Measurements from ENCODE around the gene RHBDD1.

Gene RHBDD1

GRCh38 chr2:227031379-227031778, 195.5 kb downstream of the RHBDD1 start:
- DNase-seq (ENCODE audit: low read depth in 2 of 2), result no peak

GRCh38 chr2:227033471-227034148, 197.8 kb downstream of the RHBDD1 start:
- no peak for DNase-seq (ENCODE audit: low read depth in 2 of 2)

- DNase-seq (ENCODE audit: low read depth in 2 of 2), result no peak
These were observed 200.0 kb downstream of the RHBDD1 start for GRCh38 chr2:227035711-227036367.

DNA sequence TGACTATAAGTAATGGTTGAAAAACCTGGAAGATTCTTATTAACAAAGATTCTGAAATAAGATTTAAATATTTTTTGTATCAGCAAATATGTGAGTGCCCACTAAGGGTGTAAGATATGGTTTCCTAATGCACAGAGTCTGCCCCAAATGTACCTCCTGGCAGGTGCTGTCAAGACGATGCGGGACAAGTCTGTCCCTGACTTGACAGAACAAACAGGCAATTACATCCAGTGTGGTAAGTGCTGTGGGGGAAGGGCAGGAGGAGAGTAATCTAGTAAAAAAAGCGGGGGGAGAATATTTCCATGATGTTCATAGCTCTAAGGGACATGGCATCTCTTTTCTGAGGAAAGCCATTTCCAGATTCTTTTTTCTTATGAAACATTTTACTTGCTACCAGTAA, 200.7 kb downstream of the RHBDD1 start:
- no peak for DNase-seq (ENCODE audit: low read depth in 2 of 2)

- DNase-seq (ENCODE audit: low read depth in 2 of 2), result no peak
These were observed 202.8 kb downstream of the RHBDD1 start for GRCh38 chr2:227038550-227039189.

- DNase-seq (ENCODE audit: low read depth in 2 of 2), result no peak
These were observed 208.1 kb downstream of the RHBDD1 start for GRCh38 chr2:227043981-227044380.
